ENCODE data around the gene MED12L. TPM values are rescaled to one million over a fixed set of nuclear protein-coding genes. Genes with fewer than 3 reads are reported as not detected.
A peak's percentile ranks its signal among the peaks of the same experiment; 100 is the strongest.

MED12L gene
- total RNA-seq, 1 experiment from 2014 or later, result 14.9 TPM

DNA sequence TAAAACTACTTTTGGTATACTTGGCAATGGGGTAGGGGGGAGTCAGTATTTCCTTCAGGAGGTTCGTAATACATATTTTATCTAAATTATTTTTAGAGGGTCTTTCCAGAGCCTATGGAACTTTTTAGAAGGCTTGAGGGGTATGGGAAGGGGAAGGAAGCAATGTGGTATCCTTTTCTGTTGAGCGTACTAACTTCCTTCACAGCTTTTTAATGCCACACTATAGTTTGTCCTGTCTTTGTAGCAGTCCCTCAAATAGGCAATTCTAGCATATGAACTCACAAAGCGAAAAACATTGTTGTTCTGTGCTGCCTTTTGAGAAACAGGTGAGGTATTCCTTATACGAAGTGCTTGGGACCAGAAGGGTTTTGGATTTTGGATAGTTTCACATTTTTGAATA, 266.2 kb downstream of the MED12L start:
- Histone ChIP-seq H3K27me3 (ENCODE audit: insufficient read depth, low read length) (no peaks in the 10 kb centered on the region), H2BK20ac (ENCODE audit: low read depth, low read length, poor library complexity, severe bottlenecking) (no peak overlapping the region)
- TF ChIP-seq, protein P1, sequence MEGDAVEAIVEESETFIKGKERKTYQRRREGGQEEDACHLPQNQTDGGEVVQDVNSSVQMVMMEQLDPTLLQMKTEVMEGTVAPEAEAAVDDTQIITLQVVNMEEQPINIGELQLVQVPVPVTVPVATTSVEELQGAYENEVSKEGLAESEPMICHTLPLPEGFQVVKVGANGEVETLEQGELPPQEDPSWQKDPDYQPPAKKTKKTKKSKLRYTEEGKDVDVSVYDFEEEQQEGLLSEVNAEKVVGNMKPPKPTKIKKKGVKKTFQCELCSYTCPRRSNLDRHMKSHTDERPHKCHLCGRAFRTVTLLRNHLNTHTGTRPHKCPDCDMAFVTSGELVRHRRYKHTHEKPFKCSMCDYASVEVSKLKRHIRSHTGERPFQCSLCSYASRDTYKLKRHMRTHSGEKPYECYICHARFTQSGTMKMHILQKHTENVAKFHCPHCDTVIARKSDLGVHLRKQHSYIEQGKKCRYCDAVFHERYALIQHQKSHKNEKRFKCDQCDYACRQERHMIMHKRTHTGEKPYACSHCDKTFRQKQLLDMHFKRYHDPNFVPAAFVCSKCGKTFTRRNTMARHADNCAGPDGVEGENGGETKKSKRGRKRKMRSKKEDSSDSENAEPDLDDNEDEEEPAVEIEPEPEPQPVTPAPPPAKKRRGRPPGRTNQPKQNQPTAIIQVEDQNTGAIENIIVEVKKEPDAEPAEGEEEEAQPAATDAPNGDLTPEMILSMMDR (conservative IDR thresholded peaks at IDR 0.05), result no peak

More for the DNA sequence above, 266.2 kb downstream of the MED12L start:
- Histone ChIP-seq H3K9ac (ENCODE audit: extremely low read depth, insufficient read length, low read length) (no peak overlapping the region), H4K20me1 (ENCODE audit: control insufficient read depth, insufficient read depth, insufficient read length) (no peaks in the 10 kb centered on the region), H3K9me3 (ENCODE audit: control insufficient read depth, low read depth, low read length) (no peaks in the 10 kb centered on the region), H2AFZ (ENCODE audit: low read length) (no peak overlapping the region), H3K18ac (ENCODE audit: insufficient read length, low read depth, low read length) (no peak overlapping the region), H3T11ph (ENCODE audit: low read length) (no peak overlapping the region), H3K4me1 (ENCODE audit: insufficient read depth, low read length) (peaks cover 4% of the 10 kb centered on the region), H2BK12ac (ENCODE audit: insufficient read length, low read depth, low read length) (no peak overlapping the region), H4K5ac (ENCODE audit: insufficient read length, low read depth, low read length) (no peak overlapping the region), H3K79me1 (ENCODE audit: insufficient read depth, low read depth, low read length, poor library complexity, severe bottlenecking) (no peaks in the 10 kb centered on the region), H2BK5ac (ENCODE audit: insufficient read length, low read length) (no peak overlapping the region), H3K4me2 (ENCODE audit: insufficient read depth, insufficient read length, low read length) (no peak overlapping the region), H3K23ac (ENCODE audit: insufficient read length, low read depth, low read length) (no peak overlapping the region), H3K79me2 (ENCODE audit: insufficient read depth, low read length) (no peaks in the 10 kb centered on the region), H3K23me2 (ENCODE audit: insufficient read length, low read depth, low read length, poor library complexity, severe bottlenecking) (no peaks in the 10 kb centered on the region), H3K4ac (ENCODE audit: low read depth, low read length) (no peak overlapping the region), H3K27ac (ENCODE audit: insufficient read length, low read depth, low read length) (no peak overlapping the region), H4K8ac (replicated peaks; ENCODE audit: insufficient read length, low read depth, low read length) (no peak overlapping the region), H2AK5ac (ENCODE audit: insufficient read length, low read length) (no peak overlapping the region), H4K91ac (ENCODE audit: insufficient read length, low read depth, low read length) (no peak overlapping the region), H3K56ac (ENCODE audit: insufficient read length, low read depth, low read length) (no peak overlapping the region), H2BK15ac (ENCODE audit: low read depth, low read length) (no peak overlapping the region), H3K14ac (ENCODE audit: insufficient read depth, low read length) (no peak overlapping the region), H2BK120ac (ENCODE audit: low read depth, low read length, poor library complexity, severe bottlenecking) (no peak overlapping the region)
- DNase-seq, result no peak
- H3K9me3 Mint-ChIP-seq, result no peaks in the 10 kb centered on the region; a peak in 1 of 5 replicates
- no CpG with 5 or more reads among the region's 4 CpGs for WGBS (ENCODE audit: extremely low coverage, insufficient read length, low lambda C conversion rate)
- H3K27ac Mint-ChIP-seq, result peak overlapping the region in 1 of 3 experiments; percentile 2; a peak in 1 of 7 replicates
- peaks cover 14 to 32% of the 10 kb centered on the region in 2 experiments for H3K4me1 Mint-ChIP-seq
- no peaks in the 10 kb centered on the region for H3K27me3 Mint-ChIP-seq (ENCODE audit: low read depth)
- H3K4me3 Mint-ChIP-seq, result no peak overlapping the region
- peaks cover 2 to 5% (median 3%) of the 10 kb centered on the region in 3 experiments; a peak in 4 of 7 replicates for H3K36me3 Mint-ChIP-seq (ENCODE audit: insufficient read depth in 1 of 3, low read depth in 3 of 3)

Measured in H9 (cell line).